ENCODE data around the gene DHX9.

DNA sequence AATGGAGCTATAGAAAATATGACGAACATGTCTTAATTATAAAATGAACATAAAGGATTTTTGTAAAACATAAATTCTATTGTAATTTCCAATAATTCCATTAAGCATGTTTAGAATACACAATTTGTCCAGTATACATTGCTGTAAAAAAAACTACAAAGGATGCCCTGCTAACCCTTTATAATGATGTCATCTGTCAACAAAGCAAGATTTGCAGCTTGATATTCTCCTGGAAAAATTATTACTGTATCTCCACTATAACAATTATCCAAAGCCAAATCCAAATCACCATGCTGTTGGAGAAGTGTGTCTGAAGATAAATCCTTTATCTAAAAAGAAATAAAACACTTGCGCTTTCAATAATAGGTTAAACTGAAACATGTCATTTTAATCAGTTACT is 66.2 kb downstream of the DHX9 start:
- TF ChIP-seq EZH2 (IDR thresholded peaks at IDR 0.05) (no peak), POLR2A (IDR thresholded peaks at IDR 0.05; ENCODE audit: borderline replicate concordance, extremely low read depth, insufficient read depth, insufficient read length) (no peak), RAD21 (IDR thresholded peaks at IDR 0.05; ENCODE audit: low read depth) (no peak), TCF7L2 (IDR thresholded peaks at IDR 0.05; ENCODE audit: borderline replicate concordance, extremely low read depth, insufficient read depth, insufficient read length) (no peak), POLR2AphosphoS5 (IDR thresholded peaks at IDR 0.05; ENCODE audit: low read depth, low read length) (no peak), FOSL1 (IDR thresholded peaks at IDR 0.05; ENCODE audit: low read depth) (no peak), ZFX (IDR thresholded peaks at IDR 0.05) (no peak), EZH2phosphoT487 (IDR thresholded peaks at IDR 0.05; ENCODE audit: borderline replicate concordance) (no peak)
- TF ChIP-seq, protein P1, sequence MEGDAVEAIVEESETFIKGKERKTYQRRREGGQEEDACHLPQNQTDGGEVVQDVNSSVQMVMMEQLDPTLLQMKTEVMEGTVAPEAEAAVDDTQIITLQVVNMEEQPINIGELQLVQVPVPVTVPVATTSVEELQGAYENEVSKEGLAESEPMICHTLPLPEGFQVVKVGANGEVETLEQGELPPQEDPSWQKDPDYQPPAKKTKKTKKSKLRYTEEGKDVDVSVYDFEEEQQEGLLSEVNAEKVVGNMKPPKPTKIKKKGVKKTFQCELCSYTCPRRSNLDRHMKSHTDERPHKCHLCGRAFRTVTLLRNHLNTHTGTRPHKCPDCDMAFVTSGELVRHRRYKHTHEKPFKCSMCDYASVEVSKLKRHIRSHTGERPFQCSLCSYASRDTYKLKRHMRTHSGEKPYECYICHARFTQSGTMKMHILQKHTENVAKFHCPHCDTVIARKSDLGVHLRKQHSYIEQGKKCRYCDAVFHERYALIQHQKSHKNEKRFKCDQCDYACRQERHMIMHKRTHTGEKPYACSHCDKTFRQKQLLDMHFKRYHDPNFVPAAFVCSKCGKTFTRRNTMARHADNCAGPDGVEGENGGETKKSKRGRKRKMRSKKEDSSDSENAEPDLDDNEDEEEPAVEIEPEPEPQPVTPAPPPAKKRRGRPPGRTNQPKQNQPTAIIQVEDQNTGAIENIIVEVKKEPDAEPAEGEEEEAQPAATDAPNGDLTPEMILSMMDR (IDR thresholded peaks at IDR 0.05 in 2 of 3, conservative IDR thresholded peaks at IDR 0.05 in 1 of 3; ENCODE audit: borderline replicate concordance in 1 of 3, insufficient read depth in 1 of 3, low read depth in 2 of 3, low read length in 2 of 3) = no peak
- TF ChIP-seq, protein P2, sequence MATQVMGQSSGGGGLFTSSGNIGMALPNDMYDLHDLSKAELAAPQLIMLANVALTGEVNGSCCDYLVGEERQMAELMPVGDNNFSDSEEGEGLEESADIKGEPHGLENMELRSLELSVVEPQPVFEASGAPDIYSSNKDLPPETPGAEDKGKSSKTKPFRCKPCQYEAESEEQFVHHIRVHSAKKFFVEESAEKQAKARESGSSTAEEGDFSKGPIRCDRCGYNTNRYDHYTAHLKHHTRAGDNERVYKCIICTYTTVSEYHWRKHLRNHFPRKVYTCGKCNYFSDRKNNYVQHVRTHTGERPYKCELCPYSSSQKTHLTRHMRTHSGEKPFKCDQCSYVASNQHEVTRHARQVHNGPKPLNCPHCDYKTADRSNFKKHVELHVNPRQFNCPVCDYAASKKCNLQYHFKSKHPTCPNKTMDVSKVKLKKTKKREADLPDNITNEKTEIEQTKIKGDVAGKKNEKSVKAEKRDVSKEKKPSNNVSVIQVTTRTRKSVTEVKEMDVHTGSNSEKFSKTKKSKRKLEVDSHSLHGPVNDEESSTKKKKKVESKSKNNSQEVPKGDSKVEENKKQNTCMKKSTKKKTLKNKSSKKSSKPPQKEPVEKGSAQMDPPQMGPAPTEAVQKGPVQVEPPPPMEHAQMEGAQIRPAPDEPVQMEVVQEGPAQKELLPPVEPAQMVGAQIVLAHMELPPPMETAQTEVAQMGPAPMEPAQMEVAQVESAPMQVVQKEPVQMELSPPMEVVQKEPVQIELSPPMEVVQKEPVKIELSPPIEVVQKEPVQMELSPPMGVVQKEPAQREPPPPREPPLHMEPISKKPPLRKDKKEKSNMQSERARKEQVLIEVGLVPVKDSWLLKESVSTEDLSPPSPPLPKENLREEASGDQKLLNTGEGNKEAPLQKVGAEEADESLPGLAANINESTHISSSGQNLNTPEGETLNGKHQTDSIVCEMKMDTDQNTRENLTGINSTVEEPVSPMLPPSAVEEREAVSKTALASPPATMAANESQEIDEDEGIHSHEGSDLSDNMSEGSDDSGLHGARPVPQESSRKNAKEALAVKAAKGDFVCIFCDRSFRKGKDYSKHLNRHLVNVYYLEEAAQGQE (IDR thresholded peaks at IDR 0.05; ENCODE audit: low read depth) = no peak

Data from HCT116 (cell line).